H7 (cell line): ENCODE measurements around the gene KCNN3. TPM values are rescaled to one million over a fixed set of nuclear protein-coding genes. Genes with fewer than 3 reads are reported as not detected.

ENCODE experiments used
- DNase-seq: peaks from one replicate; pipeline ENCODE4 v3.0.0; 2012
- H3K27me3 ChIP-seq: 2 replicates; pipeline ENCODE4 v1.6.0; 2011; ENCODE audit warnings: mild to moderate bottlenecking, low read length; ENCODE audit not compliant: control insufficient read depth, insufficient read depth
- H3K36me3 ChIP-seq: replicated peaks from 2 replicates; pipeline ENCODE4 v1.5.1; 2011; ENCODE audit warnings: low read length; ENCODE audit not compliant: control insufficient read depth, insufficient read depth
- H3K4me3 ChIP-seq: 2 replicates; pipeline ENCODE4 v1.5.1; 2011; ENCODE audit warnings: low read depth, mild to moderate bottlenecking, control low read depth, low read length, moderate library complexity; ENCODE audit not compliant: insufficient read depth
- total RNA-seq: library from RNA; depleted of rRNA; stranded (reverse); fragments of >200 nt; shearing (Covaris generic); gene quantifications from 2 replicates; pipeline ENCODE4 v1.2.3, GENCODE V29; 2014

KCNN3 gene
- total RNA-seq, 1 experiment from 2014 or later = 0.62 TPM

DNA sequence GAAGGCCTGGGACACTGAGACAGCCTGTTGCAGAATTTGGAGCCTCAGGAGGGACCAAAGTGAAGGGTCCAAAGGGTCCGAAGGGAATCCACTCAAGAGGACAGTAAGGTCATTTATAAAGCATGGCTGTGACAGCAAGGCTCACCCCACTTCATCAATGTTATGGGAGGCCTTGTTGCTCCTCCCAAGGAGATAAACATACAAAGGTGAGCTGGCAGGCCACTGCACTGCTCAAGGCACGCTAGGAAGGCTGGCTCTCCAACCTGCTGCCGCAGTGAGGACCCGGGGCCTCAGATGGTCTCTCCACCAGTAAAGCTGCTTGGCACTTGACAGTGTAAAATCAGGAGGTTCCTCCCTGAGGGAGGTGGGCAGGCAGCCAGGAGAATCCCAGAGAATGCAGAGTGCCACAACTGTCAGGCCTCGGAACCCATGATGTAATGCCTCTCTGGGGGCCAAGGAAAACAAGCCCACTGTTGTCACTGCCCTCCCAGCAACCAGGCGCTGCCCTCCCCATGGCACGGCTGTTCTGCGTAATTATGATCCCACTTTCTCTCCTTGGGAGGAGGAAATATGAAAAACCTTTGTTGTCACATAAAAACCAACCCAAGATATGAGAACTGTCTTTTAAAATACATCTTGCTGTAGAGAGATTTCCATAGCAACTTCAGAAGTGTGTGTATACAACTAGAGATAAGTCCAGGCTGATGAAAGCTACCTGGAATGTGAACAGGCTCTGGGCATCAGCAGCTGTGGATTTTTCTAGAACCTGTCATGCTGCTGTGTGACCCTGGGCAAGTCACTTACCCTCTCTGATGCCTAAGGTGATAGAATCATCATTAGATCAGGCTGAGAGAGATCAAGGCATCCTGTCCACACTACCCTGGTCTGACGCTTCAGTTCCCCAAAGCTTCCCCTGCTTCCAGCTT is 102.5 kb downstream of the KCNN3 start:
- DNase-seq = no peak
- Histone ChIP-seq H3K4me3 (no peak overlapping the region), H3K36me3 (no peaks in the 10 kb centered on the region), H3K27me3 (no peaks in the 10 kb centered on the region; the same call in 1 of the 2 replicates)

DNA sequence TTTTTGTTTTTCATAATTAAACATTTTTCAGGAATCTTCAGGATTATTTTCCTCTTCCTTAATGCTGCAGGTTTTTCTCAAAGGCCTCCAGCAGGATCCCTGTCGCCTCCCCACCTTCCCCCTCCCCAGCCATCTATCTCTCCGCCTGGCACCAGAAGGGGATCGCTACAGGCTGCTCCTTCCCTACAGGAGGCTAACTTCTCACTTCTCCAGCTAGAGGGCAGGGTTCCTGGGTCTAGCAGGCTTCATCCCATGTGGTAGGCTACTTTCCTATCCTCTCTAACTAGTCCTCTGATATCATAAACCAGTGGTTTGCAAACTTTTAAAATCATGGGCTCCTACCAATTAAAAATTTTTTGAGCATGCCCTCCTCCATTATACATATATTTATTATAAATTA is 104.1 kb downstream of the KCNN3 start:
- DNase-seq = peak; percentile 89
- H3K27me3 ChIP-seq = peaks cover 4% of the 10 kb centered on the region; the same call in 1 of the 2 replicates
- H3K36me3 ChIP-seq = no peaks in the 10 kb centered on the region
- H3K4me3 ChIP-seq = no peak overlapping the region

DNA sequence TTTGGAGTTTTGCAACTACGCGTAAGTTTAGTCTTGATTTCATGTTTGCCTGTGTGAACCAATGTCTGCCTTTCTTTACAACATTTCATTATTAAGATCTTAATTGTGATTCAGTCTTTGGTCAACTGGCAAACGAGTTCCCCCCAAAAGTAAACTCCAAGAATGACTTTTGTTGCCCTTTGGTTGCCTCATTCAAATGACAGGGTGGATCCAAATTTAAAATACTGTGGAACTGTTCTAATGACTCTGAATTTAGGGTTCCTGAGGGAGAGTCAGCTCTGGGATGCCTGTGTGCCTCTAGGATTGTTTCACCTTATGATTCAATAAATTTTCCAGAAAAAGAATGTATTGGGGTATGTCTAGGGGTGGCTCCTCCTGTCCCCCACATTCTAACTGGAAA is 105.3 kb downstream of the KCNN3 start:
- no peak overlapping the region for H3K4me3 ChIP-seq
- DNase-seq = no peak
- peaks cover 11% of the 10 kb centered on the region for H3K27me3 ChIP-seq
- H3K36me3 ChIP-seq = no peaks in the 10 kb centered on the region

DNA sequence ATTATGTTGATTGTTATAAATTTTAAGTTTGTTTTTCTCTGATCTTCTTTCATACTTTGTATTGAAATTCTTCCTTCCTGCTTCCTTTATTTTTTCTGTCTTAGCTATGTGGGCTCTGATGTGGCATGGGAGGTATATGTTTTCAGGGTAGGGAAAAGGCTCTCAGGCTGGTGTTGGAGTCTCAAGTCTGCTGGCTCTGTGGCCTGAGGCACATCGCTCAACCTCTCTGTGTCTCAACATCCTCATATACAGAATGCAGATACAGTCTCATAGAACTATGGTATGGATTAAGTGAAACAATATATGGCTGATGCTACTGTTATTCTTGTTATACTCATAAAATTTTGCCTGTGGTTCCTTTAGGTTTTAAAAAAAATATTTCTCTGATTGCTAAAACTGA is 105.9 kb downstream of the KCNN3 start:
- peaks cover 17% of the 10 kb centered on the region for H3K27me3 ChIP-seq
- no peak for DNase-seq

DNA sequence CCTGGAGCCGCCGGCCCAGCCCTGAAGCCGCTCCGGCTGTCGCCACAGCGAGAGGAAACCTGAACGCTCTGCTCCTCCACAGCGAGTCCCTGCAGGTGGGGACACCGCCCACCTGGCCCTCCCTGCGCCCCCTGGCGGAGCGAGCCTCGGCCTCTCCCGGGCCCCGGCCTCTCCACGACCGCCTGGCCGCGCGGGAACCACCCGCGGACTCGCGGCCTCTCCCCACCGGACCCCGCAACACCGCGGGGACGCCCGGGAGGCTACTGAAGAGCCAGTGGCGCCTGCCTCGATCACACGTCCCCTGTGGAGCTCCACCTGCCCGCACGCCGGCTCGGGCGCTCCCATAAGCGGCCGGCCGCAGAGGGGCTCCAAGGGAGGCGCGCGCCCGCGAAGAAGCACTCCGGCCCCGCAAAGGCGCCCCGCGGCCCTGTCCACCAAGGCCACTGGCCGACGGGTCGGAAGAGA is 109.6 kb downstream of the KCNN3 start:
- no peaks in the 10 kb centered on the region for H3K36me3 ChIP-seq
- peak overlapping the region; percentile 56 for H3K4me3 ChIP-seq
- H3K27me3 ChIP-seq = peaks cover 18% of the 10 kb centered on the region
- peak; percentile 97 for DNase-seq

More for the DNA sequence above, 105.9 kb downstream of the KCNN3 start:
- H3K4me3 ChIP-seq = no peak overlapping the region
- H3K36me3 ChIP-seq = no peaks in the 10 kb centered on the region

DNA sequence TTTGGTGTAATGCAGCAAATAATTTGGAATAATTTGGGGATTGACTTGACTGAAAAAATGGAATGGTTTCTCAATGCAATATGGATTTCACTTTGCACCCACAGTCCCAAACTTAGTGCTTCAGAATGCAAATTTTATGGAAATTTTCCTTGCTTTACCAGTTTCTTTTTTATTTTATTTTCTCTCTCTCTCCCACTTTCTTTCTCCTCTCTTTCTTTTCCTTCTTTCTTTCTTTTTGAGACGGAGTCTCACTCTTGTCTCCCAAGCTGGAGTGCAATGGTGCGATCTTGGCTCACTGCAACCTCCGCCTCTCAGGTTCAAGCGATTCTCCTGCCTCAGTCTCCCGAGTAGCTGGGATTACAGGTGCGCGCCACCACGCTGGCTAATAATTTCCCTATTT is 110.3 kb downstream of the KCNN3 start:
- Histone ChIP-seq H3K4me3 (no peak overlapping the region), H3K27me3 (peaks cover 19% of the 10 kb centered on the region), H3K36me3 (no peaks in the 10 kb centered on the region)
- DNase-seq = no peak

DNA sequence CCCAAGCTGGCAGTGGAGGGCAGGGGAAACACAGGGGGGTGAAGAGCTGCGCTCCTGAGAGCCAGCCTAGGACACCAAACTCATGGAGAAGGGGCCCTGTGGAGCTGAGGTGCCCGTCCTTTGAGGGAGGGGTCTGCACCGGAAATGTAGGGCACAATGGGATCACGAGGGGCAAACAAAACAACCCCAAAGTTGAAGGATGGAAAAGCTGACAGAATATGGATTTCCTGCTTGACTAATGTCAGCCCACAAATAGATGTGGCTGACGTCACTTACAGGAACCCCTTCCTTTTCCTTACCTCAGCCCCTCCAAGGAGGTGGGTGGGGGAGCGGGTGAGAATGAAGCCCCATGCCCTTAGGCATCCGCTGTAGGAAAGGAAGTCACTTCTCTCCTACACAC is 110.9 kb downstream of the KCNN3 start:
- Histone ChIP-seq H3K27me3 (peaks cover 20% of the 10 kb centered on the region), H3K36me3 (no peaks in the 10 kb centered on the region), H3K4me3 (no peak overlapping the region)
- no peak for DNase-seq

DNA sequence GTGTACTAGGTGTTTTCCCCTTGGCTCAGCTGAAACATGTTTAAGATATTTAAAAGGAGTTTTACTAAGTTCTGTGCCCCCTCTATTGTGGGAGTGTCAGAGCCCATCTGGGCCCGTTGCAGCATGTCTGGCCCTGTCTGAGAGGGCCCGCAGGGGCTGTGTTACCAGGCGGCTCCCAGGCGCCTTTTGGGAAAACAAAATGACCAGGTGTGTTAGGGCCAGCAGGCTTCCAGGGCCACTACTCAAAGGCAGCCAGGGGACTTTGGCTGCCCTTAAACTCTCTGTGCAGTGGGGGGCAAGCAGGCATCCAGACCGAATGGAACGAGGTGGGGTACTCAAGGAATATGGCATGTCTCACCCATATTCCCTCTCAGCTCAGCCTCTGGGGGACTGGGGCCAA is 111.7 kb downstream of the KCNN3 start:
- DNase-seq = no peak
- Histone ChIP-seq H3K36me3 (no peaks in the 10 kb centered on the region), H3K4me3 (no peak overlapping the region), H3K27me3 (peaks cover 20% of the 10 kb centered on the region)

DNA sequence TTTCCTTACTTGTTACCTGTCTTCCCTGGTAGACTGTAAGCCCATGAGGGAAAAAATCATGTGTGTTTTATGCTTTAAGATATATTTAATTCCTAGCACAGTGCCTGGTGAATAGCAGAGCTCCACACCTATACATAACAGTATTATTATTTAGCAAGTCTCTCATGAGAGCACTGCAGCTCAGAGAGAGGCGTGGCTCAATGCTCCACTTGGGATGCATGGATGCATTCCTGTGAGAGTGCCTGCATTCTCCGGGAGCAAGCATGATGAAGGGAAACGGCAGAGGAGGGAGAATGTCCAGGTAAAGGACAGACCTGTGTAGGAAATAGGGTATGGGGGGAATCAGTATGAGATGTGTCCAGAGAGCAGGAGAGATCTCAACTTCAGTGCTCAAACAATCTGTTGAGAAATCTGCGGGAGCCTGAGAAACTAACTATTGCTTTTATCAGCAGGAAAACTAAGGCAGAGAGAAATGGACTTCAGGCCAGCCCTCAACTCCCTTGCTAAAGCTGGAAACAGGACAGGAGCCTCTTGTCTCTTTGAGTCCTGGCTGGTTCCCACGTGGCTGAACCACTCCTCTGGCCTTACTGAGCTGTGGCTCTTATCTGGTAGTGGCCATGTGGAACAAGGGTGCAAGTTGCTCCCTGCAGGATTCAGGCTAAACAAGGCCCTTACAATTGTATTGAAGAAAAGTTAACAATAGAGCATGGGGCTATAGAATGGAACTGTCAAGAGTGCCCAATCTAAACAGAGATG is 113.1 kb downstream of the KCNN3 start:
- no peak overlapping the region for H3K4me3 ChIP-seq
- no peaks in the 10 kb centered on the region for H3K36me3 ChIP-seq
- no peak for DNase-seq
- peaks cover 20% of the 10 kb centered on the region for H3K27me3 ChIP-seq

DNA sequence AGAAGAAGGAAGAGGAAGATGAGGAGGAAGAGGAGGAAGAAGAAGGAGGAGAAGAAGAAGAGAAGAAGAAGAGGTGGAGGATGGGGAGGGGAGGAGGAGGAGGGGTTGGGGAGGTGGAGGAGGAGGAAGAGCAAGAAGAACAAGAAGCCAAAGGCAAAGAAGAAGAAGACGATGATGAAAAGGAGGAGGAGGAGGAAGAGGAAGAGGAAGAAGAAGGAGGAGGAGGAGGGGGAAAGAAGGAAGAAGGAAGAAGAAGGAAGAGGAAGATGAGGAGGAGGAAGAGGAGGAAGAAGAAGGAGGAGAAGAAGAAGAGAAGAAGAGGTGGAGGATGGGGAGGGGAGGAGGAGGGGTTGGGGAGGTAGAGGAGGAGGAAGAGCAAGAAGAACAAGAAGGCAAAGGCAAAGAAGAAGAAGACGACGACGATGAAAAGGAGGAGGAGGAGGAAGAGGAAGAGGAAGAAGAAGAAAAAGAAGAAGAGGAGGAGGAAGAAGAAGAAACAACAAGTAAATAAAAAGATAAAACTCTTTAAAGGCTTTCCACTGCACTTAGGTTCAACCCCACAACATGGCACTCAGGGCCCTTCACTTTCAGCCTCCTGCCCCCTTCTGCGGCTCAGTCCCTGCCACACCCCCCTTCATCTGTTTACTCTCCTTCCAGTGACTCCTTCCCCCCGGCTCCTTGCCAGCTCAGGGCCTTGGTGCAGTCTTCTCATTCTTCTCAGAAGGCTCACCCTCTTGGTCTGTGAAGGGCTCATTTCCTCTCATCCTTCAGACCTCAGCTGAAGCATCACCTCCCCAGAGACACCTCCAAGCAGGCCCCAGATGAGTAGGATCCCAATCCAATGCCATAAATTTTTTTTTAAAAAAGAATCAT is 114.0 kb downstream of the KCNN3 start:
- Histone ChIP-seq H3K36me3 (no peaks in the 10 kb centered on the region), H3K27me3 (peaks cover 17% of the 10 kb centered on the region), H3K4me3 (no peak overlapping the region)
- DNase-seq = no peak

DNA sequence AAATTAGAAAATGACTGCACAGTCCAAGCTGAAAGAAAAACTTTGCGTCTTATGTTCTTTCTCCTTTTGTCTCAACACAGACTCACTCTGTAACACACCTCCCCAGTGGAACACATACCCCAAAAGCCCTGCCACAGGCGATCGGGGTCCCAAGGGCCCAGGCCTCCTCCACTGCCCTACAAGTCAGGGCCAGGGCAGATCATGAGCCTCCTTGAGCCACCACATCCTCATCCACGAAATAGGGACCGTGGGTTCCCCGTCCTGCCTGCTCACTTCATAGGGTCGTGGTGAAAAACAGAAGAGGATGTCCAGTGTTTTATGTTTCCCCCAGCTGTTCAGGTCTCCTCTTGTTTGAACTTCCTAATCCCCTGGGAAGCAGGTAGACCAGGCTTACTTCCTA is 116.7 kb downstream of the KCNN3 start:
- Histone ChIP-seq H3K36me3 (no peaks in the 10 kb centered on the region), H3K27me3 (peaks cover 3% of the 10 kb centered on the region; the same call in 1 of the 2 replicates), H3K4me3 (no peak overlapping the region)
- no peak for DNase-seq

DNA sequence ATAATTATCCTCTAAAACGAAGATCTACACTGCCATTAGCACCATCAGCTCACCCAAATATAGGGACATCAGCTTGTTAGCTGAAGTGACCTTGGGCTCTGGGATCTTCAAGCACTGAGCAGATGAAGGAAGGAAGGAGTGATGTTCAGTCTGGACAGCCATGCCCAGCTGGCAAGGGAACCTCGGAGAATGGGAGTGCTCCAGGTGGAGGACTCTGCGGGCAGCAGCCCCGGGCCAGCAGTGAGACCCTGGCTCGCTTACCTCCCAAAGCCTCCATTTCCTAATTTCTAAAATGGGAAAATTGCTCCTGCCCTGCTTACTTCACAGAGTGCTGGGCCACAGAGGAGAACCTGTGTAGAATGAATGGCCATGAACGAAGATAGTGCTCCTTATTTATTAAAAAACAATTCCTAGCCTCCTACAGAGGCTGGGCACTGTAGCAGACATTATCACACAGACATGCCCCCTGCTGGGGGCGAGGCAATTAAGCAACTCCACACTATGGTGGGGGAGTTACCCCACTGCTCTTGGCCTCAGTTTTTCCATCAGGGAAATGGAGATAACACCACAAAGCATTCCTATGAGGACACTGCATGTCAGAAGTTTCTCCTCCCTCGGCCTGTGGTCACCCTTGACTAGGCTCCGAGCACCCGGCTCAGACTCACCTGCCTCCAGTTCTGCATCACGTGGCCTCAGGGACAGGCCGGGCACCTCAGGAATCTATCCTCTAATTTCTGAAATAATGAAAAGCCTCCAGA is 117.6 kb downstream of the KCNN3 start:
- DNase-seq = no peak
- H3K27me3 ChIP-seq = peaks cover 3% of the 10 kb centered on the region; the same call in 1 of the 2 replicates
- H3K36me3 ChIP-seq = no peaks in the 10 kb centered on the region
- no peak overlapping the region for H3K4me3 ChIP-seq

DNA sequence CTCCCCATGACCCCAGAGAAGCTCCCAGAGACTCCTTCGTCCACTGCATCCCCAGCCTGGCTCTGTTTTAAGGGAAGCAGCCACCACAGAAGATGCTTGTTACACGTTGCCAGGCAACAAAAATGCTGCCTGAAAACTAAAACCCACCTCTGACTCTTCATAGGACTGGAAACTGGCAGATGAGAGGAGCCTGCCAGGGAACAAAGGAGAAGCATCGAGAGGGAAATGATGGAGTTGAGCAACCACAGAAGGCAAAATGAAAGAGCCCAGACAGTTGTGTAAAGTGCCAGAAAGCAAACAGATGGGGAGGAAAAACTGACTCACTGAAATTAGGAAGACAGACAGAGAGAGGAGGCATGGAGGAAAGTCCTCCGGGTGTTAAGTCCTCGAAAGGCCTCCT is 118.4 kb downstream of the KCNN3 start:
- H3K4me3 ChIP-seq = no peak overlapping the region
- no peaks in the 10 kb centered on the region for H3K36me3 ChIP-seq
- H3K27me3 ChIP-seq = peaks cover 3% of the 10 kb centered on the region; the same call in 1 of the 2 replicates
- no peak for DNase-seq
